ENCODE data around the gene APOBEC3F. TPM values are rescaled to one million over a fixed set of nuclear protein-coding genes. Genes with fewer than 3 reads are reported as not detected.

APOBEC3F gene
- total RNA-seq, 2 experiments from 2014 or later: 20.7 to 25.0 TPM

GRCh38 chr22:39021552-39022250 lies 19.0 kb upstream of the APOBEC3F start:
- intact Hi-C loops (cut with micrococcal nuclease): no loop called here
- Mint-ChIP-seq H3K36me3 (ENCODE audit: low read depth) (peaks cover 37% of the 10 kb centered on the region), H3K27ac (peak overlapping the region; percentile 95), H3K4me3 (peak overlapping the region; percentile 96), H3K9me3 (no peaks in the 10 kb centered on the region), H3K27me3 (no peaks in the 10 kb centered on the region), H3K4me1 (ENCODE audit: low read depth) (peaks cover 49% of the 10 kb centered on the region)
- no peak for DNase-seq
- ChIA-PET CTCF (interaction anchor here (0.8 to 1.4 kb wide), 3 partner anchors 19 to 284 kb away, joined by 3 to 6 read pairs (median 3); no protein-coding TSS in a partner anchor), POLR2A (interaction anchor here (0.7 kb wide), 1 partner anchor 220 kb away, joined by 3 read pairs; no protein-coding TSS in a partner anchor)
- no peak for ATAC-seq
- TF ChIP-seq CTCF (IDR thresholded peaks at IDR 0.05): no peak

GRCh38 chr22:39024519-39025308 lies 15.9 kb upstream of the APOBEC3F start:
- ChIA-PET CTCF (no interaction called here), POLR2A (interaction anchor here (1.0 to 1.3 kb wide), 2 partner anchors 10 to 41 kb away, joined by 3 read pairs; no protein-coding TSS in a partner anchor)
- peaks cover 35% of the 10 kb centered on the region for H3K36me3 Mint-ChIP-seq (ENCODE audit: low read depth)
- peak; percentile 28 for DNase-seq
- no peaks in the 10 kb centered on the region for H3K27me3 Mint-ChIP-seq
- TF ChIP-seq CTCF (IDR thresholded peaks at IDR 0.05): no peak
- peaks cover 50% of the 10 kb centered on the region for H3K4me1 Mint-ChIP-seq (ENCODE audit: low read depth)
- H3K4me3 Mint-ChIP-seq: peak overlapping the region; percentile 51
- H3K27ac Mint-ChIP-seq: peak overlapping the region; percentile 65
- intact Hi-C loops (cut with micrococcal nuclease): no loop called here
- H3K9me3 Mint-ChIP-seq: no peaks in the 10 kb centered on the region
- no peak for ATAC-seq

DNA sequence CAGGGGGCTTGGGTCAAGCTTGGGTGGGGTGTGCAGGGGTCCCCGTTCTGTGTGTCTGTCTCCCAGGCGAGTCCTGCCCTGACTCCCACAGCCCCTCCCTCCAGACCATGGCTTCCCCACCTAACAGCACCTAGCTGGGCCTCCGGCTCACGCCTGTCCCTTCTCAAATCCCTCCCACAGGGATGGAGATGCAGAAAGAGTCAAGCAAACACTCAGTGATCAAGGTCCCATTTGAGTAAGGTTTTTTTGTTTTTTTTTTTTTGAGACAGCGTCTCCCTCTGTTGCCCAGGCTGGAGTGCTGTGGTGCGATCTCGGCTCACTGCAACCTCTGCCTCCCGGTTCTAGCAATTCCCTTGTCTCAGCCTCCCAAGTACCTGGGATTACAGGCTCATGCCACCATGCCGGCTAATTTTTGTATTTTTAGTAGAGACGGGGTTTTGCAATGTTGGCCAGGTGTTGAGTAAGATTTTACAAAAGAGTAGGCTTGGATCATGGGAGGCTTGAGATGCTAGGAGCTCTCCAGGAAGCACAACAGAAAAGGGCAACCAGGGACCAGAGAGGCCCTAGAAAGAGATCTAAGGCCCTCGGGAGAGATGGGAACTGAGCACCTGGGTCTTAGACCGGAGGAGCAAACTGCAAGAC lies 14.0 kb upstream of the APOBEC3F start:
- Mint-ChIP-seq H3K4me3 (no peak overlapping the region), H3K27me3 (no peaks in the 10 kb centered on the region), H3K9me3 (no peaks in the 10 kb centered on the region), H3K4me1 (ENCODE audit: low read depth) (peaks cover 44% of the 10 kb centered on the region), H3K27ac (peak overlapping the region; percentile 80), H3K36me3 (ENCODE audit: low read depth) (peaks cover 30% of the 10 kb centered on the region)
- intact Hi-C loops (cut with micrococcal nuclease): no loop called here
- ATAC-seq (no peak), DNase-seq (no peak)
- POLR2A ChIA-PET: no interaction called here
- no peak for TF ChIP-seq CTCF (IDR thresholded peaks at IDR 0.05)
- CTCF ChIA-PET: no interaction called here

GRCh38 chr22:39027717-39028116 lies 12.9 kb upstream of the APOBEC3F start:
- H3K27me3 Mint-ChIP-seq: no peaks in the 10 kb centered on the region
- intact Hi-C loops (cut with micrococcal nuclease): no loop called here
- no peak for DNase-seq
- no peak for TF ChIP-seq CTCF (IDR thresholded peaks at IDR 0.05)
- no peaks in the 10 kb centered on the region for H3K9me3 Mint-ChIP-seq
- peak overlapping the region; percentile 84 for H3K27ac Mint-ChIP-seq
- no peak overlapping the region for H3K4me3 Mint-ChIP-seq
- H3K4me1 Mint-ChIP-seq (ENCODE audit: low read depth): peaks cover 37% of the 10 kb centered on the region
- POLR2A ChIA-PET: no interaction called here
- CTCF ChIA-PET: no interaction called here
- H3K36me3 Mint-ChIP-seq (ENCODE audit: low read depth): peaks cover 25% of the 10 kb centered on the region
- ATAC-seq: no peak

Data from activated CD8-positive, alpha-beta T cell treated with anti-CD3 and anti-CD28 coated beads for 36 hours (primary cell).